ENCODE data around the gene PCYOX1L.

DNA sequence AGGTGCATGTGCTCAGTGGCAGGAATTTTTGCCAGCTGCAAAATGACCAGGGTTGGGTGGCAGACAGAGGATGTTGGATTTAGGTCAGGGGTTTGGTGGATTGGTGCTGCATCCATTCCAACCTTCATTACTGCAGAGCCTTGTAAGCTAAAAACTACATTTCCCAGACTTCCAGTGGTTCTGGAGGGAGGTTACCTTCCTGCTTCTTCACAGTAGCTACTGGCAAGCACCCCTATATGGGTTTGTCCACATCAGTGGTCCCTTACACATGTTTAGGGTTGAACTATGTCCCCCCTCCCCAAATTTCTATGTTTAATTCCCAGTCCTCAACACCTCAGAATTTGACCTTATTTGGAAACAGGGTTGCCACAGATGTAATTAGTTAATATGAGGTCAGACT is 41.9 kb downstream of the PCYOX1L start:
- TF ChIP-seq, protein P1, sequence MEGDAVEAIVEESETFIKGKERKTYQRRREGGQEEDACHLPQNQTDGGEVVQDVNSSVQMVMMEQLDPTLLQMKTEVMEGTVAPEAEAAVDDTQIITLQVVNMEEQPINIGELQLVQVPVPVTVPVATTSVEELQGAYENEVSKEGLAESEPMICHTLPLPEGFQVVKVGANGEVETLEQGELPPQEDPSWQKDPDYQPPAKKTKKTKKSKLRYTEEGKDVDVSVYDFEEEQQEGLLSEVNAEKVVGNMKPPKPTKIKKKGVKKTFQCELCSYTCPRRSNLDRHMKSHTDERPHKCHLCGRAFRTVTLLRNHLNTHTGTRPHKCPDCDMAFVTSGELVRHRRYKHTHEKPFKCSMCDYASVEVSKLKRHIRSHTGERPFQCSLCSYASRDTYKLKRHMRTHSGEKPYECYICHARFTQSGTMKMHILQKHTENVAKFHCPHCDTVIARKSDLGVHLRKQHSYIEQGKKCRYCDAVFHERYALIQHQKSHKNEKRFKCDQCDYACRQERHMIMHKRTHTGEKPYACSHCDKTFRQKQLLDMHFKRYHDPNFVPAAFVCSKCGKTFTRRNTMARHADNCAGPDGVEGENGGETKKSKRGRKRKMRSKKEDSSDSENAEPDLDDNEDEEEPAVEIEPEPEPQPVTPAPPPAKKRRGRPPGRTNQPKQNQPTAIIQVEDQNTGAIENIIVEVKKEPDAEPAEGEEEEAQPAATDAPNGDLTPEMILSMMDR (conservative IDR thresholded peaks at IDR 0.05): no peak
- no peak for TF ChIP-seq EZH2 (IDR thresholded peaks at IDR 0.05; ENCODE audit: low read depth)

All from PC-9 (cell line).